Upper lobe of left lung (tissue), 4 donors: ENCODE measurements around the gene SDK1.

Experiments used
- CTCF ChIP-seq, 6 experiments: fragments of 450-650 bp in 4 of 6; fragments of 200-600 bp in 2 of 6; sonication (generic) in 2 of 6; IDR thresholded peaks; one replicate each; pipeline ENCODE4 v1.5.1; 2016 to 2019; ENCODE audit warnings: antibody characterized with exemption in 6 of 6
- POLR2A ChIP-seq, 4 donors: fragments of 450-650 bp; IDR thresholded peaks; one replicate each; pipeline ENCODE4 v1.5.1; 2016 to 2017; ENCODE audit warnings: antibody characterized with exemption in 4 of 4, mild to moderate bottlenecking in 2 of 4

- TF ChIP-seq POLR2A (IDR thresholded peaks at IDR 0.05) (no peak), CTCF (IDR thresholded peaks at IDR 0.05) (no peak)
These were observed 960.0 kb downstream of the SDK1 start for GRCh38 chr7:4260867-4261600.
